GF-D8 (cell line): ENCODE results near the gene SP6.
A peak's percentile ranks its signal among the peaks of the same experiment; 100 is the strongest.

Source experiments
- DNase-seq: peaks from one replicate; lab custom pipeline; 2025; lab: John Stamatoyannopoulos, UW

The SP6 gene

GRCh38 chr17:47853616-47854015 lies 2.7 kb upstream of the SP6 start:
- no peak for DNase-seq

GRCh38 chr17:47852113-47852949 lies 1.4 kb upstream of the SP6 start:
- DNase-seq, result no peak

DNA sequence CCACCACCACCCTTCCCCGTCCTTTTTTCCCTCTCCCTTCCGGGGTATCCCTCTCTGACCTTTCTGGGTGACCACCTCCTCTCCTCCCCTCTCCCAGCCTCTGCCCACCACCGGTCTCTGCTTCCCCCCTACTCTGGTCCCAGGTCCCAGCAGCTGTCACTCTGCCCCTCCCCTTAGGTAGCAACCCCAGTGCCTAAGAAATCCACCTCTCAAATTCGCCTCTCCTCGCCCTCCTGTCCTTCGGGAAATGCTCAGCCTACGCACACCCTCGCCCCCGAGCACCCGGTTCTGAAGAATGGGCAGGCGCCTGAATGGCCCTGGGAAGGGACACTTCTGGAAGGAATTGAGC lies 775 bp upstream of the SP6 start:
- no peak for DNase-seq

DNA sequence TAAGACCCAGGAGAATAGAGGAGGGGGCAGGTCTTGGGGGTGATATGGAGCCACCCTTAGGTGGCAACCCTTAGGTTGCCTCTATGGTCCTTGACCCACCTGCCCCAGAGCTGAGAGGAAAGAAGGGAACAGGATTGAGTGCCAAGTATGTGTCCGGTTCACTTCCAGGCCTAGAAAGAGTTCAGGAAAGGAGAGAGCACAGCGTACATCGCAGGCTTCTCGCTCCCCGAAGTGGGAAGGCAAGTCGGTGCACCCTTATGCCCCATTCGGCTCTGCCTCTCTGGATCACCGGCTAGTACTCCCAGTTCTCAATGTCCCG lies 631 bp downstream of the SP6 start:
- no peak for DNase-seq

- no peak for DNase-seq
These were observed 2.8 kb downstream of the SP6 start for GRCh38 chr17:47848198-47848513.

DNA sequence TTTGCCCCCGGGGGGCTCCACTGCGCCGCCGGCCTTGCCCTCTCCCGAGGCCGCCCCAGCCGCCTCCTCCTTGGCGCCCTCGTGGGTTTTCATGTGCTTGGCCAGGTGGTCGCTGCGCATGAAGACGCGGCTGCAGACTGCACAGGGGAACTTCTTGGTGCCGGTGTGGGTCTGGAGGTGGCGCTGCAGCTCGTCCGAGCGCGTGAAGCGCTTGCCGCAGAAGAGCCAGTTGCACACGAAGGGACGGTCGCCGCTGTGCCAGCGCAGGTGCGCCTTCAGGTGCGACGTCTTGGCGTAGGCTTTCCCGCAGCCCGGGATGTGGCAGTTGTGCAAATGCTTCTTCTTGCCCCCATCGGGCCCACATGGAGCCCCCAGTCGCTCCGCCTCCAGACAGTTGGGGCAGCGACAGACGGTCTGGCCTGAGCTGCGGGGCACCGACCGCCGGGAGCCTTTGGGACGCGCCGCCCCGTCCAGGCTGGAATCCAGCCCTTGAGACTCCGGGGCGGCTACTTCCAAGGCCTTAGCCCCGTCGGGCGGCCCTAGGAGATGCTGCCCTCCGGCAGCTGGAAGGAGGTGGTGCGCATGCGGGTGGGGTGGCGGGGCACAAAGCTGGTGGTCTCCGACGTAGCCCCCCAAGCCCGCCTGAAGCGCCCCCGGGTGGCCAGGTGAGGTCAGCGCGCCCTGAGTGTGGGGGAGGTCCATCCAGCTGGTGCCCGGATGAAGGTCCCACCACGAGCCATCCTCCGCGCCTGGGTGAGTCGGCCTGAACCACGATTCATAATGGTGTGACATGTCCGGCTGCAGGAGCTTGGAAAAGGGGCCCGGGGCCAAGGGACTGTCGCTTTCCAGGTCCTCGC lies 3.4 kb downstream of the SP6 start:
- DNase-seq, result no peak

DNA sequence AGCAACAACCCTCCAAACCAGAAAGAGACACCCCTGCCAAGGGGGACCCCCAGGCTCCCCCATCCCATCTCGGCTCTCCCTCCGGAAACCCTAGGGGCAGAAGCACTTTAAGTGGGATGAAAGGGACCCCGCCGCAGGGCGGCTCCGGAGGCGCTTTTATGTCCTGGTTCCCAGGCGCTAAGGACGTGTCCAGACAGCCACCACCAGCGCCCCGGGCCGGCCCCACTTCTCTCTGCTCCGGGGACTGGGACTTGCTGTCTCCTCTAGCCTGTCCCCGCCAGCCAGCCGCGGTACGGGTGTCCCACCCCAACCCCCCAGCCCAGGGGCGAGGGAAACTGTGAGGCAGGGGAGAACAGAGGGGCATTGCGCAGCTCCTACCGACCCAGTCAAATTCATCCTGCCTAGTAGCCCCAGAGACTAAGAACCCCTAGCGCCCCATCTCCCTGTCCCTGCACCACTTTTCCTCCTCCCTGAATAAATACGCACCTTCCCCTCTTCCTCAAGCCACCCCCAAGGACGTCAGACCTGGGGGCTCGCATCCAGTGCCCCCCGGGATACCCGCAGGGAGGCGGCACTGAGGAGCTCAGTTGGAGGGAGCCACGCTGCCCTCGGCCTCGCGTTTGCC lies 4.1 kb downstream of the SP6 start:
- no peak for DNase-seq

GRCh38 chr17:47845716-47846075 lies 5.3 kb downstream of the SP6 start:
- DNase-seq, result no peak

- DNase-seq, result no peak
These were observed 5.9 kb downstream of the SP6 start for GRCh38 chr17:47844814-47845715.

- no peak for DNase-seq
These were observed 6.7 kb downstream of the SP6 start for GRCh38 chr17:47844227-47844626.

- no peak for DNase-seq
These were observed 7.6 kb downstream of the SP6 start for GRCh38 chr17:47843391-47843730.

DNA sequence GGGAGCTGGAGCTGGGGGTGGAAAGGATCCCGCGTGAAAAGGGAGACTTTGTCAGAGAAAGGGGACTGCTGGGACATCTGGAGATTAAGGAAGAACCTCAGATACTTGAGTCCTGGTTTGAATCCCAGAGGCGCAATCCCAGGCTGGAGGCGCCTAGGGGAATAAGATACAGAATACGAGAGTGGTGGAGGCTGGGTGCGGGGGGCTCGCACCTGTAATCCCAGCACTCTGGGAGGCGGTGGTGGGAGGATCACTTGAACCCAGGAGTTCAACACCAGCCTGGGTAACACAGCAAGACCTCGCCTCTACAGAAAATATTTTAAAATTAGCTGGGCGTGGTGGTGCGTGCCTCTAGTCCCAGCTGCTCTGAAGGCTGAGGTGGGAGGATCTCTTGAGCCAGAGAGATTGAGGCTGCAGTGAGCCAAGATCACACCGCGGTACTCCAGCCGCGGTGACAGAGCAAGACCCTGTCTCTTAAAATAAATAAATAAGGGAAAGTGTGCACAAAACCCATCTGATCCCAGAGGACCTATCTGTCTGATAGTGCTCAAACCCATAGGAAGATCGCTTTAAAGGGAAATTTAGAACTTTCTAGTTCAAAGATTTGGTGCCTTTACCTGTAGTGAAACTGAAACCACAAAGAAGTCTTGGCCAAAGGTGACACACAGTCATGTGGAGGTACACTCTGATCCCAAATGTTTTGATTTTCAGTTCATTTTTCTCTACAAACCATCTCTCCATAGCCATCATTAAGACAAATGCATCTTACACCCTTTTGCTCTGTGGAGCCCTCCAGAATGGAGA lies 9.3 kb downstream of the SP6 start:
- no peak for DNase-seq

- DNase-seq, result peak; percentile 57
These were observed 10.0 kb downstream of the SP6 start, which contains the start of gene SCRN2 for GRCh38 chr17:47840742-47841487. Gene SCRN2 (minus strand): TSS chr17:47841273. CDS start chr17:47840843, 430 bp downstream.

GRCh38 chr17:47840001-47840741 lies 10.8 kb downstream of the SP6 start:
- DNase-seq, result no peak

- no peak for DNase-seq
These were observed 11.9 kb downstream of the SP6 start for GRCh38 chr17:47839071-47839470.

DNA sequence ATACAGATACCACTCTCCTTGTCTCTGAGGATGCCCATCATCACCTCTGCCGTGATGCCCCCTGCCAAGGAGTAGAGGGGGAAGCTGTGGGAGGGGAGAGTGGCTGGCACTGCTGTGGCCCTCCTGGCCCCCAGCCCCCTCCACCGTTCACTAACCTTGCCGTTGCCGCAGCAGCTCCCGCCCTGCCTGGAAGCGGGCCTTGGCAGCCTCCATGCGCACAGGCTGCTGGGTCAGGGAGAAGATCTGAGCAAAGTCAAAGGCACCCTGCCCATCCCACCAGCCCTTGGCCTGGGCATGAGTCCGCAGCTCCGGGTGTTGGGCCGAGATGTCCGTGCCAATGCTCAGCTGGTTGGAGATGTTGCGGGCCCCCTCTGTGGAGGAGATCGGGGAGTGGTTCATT lies 12.3 kb downstream of the SP6 start:
- DNase-seq, result no peak

- no peak for DNase-seq
These were observed 13.4 kb downstream of the SP6 start for GRCh38 chr17:47837401-47838039.

- DNase-seq, result no peak
These were observed 14.4 kb downstream of the SP6 start for GRCh38 chr17:47836601-47837000.

DNA sequence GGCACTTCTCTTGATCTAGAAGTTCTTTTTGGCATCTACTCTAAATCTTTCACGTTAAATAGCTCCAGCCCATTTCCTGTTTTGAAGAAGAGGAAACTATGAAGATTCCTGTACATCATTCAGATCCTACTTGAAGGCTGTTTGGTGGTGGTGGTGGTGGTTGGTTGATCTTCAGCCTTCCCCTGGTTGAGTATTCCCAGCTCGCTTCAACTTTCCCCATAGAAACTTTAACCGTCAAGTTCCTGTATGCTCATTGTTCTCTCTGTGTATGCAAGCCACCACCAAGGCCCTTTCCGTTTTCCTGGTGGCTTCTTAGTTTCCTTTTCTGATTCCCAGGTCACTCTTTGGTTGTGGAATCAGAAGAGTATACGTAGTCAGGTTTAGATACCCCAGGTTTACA lies 16.2 kb downstream of the SP6 start:
- no peak for DNase-seq
